ENCODE results near the gene GAREM1. TPM values are rescaled to one million over a fixed set of nuclear protein-coding genes. Genes with fewer than 3 reads are reported as not detected.
"Not testable (repeated sequence)": the region's sequence is repeated elsewhere in the genome, so short reads cannot be mapped to it uniquely, and the experiment has no call there.

Gene GAREM1
- total and polyA plus RNA-seq, 4 donors: 1.5 to 7.5 (median 2.0) TPM

GRCh38 chr18:32293107-32293506, 177.6 kb downstream of the GAREM1 start (continued):
- TF ChIP-seq CTCF (IDR thresholded peaks at IDR 0.05; ENCODE audit: low read depth, low read length, missing input control): no peak
- TF ChIP-seq YY1 (IDR thresholded peaks at IDR 0.05): no peak

DNA sequence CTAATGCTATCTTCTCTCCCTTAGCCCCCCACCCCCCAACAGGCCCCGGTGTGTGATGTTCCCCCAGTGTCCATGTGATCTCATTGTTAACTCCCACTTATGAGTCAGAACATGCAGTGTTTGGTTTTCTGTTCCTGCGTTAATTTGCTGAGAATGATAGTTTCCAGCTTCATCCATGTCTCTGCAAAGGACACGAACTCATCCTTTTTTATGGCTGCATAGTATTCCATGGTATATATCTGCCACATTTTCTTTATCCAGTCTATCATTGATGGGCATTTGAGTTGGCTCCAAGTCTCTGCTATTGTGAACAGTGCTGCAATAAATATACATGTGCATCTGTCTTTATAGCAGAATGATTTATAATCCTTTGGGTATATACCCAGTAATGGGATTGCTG, 179.1 kb downstream of the GAREM1 start:
- not testable (repeated sequence) for DNase-seq (ENCODE audit: low spot score); H3K27ac ChIP-seq (ENCODE audit: low read depth in 1 of 2, low read length in 2 of 2); H3K9me3 ChIP-seq (ENCODE audit: control insufficient read depth in 4 of 4, low read length in 3 of 4); H3K9ac ChIP-seq (ENCODE audit: low read depth in 1 of 2, low read length in 2 of 2); H3K27me3 ChIP-seq (ENCODE audit: control insufficient read depth in 4 of 4, insufficient read depth in 4 of 4, low read length in 3 of 4); H3K4me1 ChIP-seq (ENCODE audit: control insufficient read depth in 4 of 4, insufficient read depth in 4 of 4, low read length in 3 of 4); H3K4me3 ChIP-seq (ENCODE audit: low read depth in 1 of 3, low read length in 3 of 3)
- WGBS: 95% methylated on average over 3 of the region's 3 CpGs
- H3K36me3 ChIP-seq (ENCODE audit: control insufficient read depth in 4 of 4, insufficient read depth in 3 of 4, low read depth in 1 of 4, low read length in 3 of 4): peaks cover 0 to 13% (median 10%) of the 10 kb centered on the region in 4 donors

DNA sequence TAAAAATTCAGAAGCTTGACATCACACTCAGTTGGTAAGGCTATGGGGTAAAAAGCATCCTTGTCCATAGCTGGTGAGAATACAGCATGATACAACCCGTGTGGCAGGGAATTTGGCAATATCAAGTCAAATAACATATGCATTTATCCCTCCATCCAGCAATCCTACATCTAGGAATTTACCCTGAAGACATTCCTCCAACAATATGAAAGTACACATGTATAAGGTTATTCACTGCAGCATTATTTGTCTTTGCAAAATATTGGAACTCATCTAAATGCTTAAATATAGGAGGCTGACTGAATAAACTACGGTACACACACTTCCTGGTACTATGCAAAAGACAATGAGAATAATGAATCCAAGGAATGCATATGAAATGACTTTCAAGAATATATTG, 179.9 kb downstream of the GAREM1 start:
- Histone ChIP-seq H3K36me3 (ENCODE audit: control insufficient read depth in 4 of 4, insufficient read depth in 3 of 4, low read depth in 1 of 4, low read length in 3 of 4) (peaks cover 0 to 14% (median 10%) of the 10 kb centered on the region in 4 donors), H3K27me3 (ENCODE audit: control insufficient read depth in 4 of 4, insufficient read depth in 4 of 4, low read length in 3 of 4) (no peaks in the 10 kb centered on the region), H3K9me3 (ENCODE audit: control insufficient read depth in 4 of 4, low read length in 3 of 4) (no peaks in the 10 kb centered on the region), H3K27ac (ENCODE audit: low read depth in 1 of 2, low read length in 2 of 2) (no peak overlapping the region), H3K4me3 (ENCODE audit: low read depth in 1 of 3, low read length in 3 of 3) (no peak overlapping the region), H3K9ac (ENCODE audit: low read depth in 1 of 2, low read length in 2 of 2) (no peak overlapping the region), H3K4me1 (ENCODE audit: control insufficient read depth in 4 of 4, insufficient read depth in 4 of 4, low read length in 3 of 4) (no peaks in the 10 kb centered on the region)
- no peak for DNase-seq (ENCODE audit: low spot score)
- WGBS: 82% methylated on average over 2 of the region's 2 CpGs
- TF ChIP-seq TAF1 (conservative IDR thresholded peaks at IDR 0.05) (no peak), ATF3 (IDR thresholded peaks at IDR 0.05) (no peak), HNF4A (conservative IDR thresholded peaks at IDR 0.05) (no peak), RXRA (IDR thresholded peaks at IDR 0.05) (no peak), SP1 (IDR thresholded peaks at IDR 0.05) (no peak)
- TF ChIP-seq, protein P1, sequence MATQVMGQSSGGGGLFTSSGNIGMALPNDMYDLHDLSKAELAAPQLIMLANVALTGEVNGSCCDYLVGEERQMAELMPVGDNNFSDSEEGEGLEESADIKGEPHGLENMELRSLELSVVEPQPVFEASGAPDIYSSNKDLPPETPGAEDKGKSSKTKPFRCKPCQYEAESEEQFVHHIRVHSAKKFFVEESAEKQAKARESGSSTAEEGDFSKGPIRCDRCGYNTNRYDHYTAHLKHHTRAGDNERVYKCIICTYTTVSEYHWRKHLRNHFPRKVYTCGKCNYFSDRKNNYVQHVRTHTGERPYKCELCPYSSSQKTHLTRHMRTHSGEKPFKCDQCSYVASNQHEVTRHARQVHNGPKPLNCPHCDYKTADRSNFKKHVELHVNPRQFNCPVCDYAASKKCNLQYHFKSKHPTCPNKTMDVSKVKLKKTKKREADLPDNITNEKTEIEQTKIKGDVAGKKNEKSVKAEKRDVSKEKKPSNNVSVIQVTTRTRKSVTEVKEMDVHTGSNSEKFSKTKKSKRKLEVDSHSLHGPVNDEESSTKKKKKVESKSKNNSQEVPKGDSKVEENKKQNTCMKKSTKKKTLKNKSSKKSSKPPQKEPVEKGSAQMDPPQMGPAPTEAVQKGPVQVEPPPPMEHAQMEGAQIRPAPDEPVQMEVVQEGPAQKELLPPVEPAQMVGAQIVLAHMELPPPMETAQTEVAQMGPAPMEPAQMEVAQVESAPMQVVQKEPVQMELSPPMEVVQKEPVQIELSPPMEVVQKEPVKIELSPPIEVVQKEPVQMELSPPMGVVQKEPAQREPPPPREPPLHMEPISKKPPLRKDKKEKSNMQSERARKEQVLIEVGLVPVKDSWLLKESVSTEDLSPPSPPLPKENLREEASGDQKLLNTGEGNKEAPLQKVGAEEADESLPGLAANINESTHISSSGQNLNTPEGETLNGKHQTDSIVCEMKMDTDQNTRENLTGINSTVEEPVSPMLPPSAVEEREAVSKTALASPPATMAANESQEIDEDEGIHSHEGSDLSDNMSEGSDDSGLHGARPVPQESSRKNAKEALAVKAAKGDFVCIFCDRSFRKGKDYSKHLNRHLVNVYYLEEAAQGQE (IDR thresholded peaks at IDR 0.05): no peak

DNA sequence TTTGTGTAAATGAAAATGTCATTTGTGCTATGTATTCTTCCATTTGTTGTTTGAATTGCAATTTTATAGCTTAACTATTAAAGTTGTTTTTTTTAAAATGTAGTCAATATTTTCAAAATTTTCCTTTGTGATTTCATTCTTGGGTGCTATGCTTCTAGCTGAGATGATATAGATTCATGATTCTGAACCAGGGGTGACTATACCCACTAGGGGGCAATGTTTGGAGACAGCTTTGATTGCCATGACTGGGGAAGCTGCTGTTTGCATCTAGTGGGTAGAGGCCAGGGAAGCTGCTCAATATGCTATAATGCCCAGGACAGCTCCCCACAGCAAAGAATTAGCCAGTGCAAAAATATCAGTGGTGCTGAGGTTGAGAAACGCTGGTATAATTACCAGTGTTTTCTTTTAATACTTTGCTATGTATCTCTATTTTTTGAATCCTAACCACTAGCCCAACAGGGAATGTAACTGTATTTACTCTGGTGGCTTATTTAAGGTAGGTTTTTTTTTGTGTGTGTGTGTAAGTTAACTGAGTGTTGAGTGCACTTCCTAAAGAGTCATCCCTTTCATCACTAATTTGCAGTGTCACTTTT, 181.1 kb downstream of the GAREM1 start:
- Histone ChIP-seq H3K4me3 (ENCODE audit: low read depth in 1 of 3, low read length in 3 of 3) (no peak overlapping the region), H3K27ac (ENCODE audit: low read depth in 1 of 2, low read length in 2 of 2) (no peak overlapping the region), H3K36me3 (ENCODE audit: control insufficient read depth in 4 of 4, insufficient read depth in 3 of 4, low read depth in 1 of 4, low read length in 3 of 4) (peaks cover 0 to 18% (median 12%) of the 10 kb centered on the region in 4 donors), H3K9me3 (ENCODE audit: control insufficient read depth in 4 of 4, low read length in 3 of 4) (no peaks in the 10 kb centered on the region), H3K27me3 (ENCODE audit: control insufficient read depth in 4 of 4, insufficient read depth in 4 of 4, low read length in 3 of 4) (no peaks in the 10 kb centered on the region), H3K4me1 (ENCODE audit: control insufficient read depth in 4 of 4, insufficient read depth in 4 of 4, low read length in 3 of 4) (no peaks in the 10 kb centered on the region), H3K9ac (ENCODE audit: low read depth in 1 of 2, low read length in 2 of 2) (no peak overlapping the region)
- 20% methylated on average over 1 of the region's 1 CpG for WGBS
- DNase-seq (ENCODE audit: low spot score): peak; percentile 39
- TF ChIP-seq, protein P2, sequence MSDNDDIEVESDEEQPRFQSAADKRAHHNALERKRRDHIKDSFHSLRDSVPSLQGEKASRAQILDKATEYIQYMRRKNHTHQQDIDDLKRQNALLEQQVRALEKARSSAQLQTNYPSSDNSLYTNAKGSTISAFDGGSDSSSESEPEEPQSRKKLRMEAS (IDR thresholded peaks at IDR 0.05): no peak
- no peak for TF ChIP-seq HNF4G (IDR thresholded peaks at IDR 0.05)
- TF ChIP-seq NR2F2 (IDR thresholded peaks at IDR 0.05): no peak
- peak in 1 of 2 donors; percentile 6 for TF ChIP-seq HNF4A (conservative IDR thresholded peaks at IDR 0.05)
- no peak for TF ChIP-seq GABPA (IDR thresholded peaks at IDR 0.05 in 1 of 2, conservative IDR thresholded peaks at IDR 0.05 in 1 of 2)
- peak; percentile 90 to 95 for TF ChIP-seq RAD21 (IDR thresholded peaks at IDR 0.05)
- peak in 1 of 2 donors; percentile 18 for TF ChIP-seq RXRA (IDR thresholded peaks at IDR 0.05)
- TF ChIP-seq, protein P1 (IDR thresholded peaks at IDR 0.05): no peak
- no peak for TF ChIP-seq ATF3 (IDR thresholded peaks at IDR 0.05)
